DND-41 (cell line): ENCODE results near the gene FBP1.

Source experiments
- ATAC-seq: fragments of 200-7000 bp; cut with Tn5 transposase; 3 replicates; pipeline ENCODE4 v1.9.1; 2021; ENCODE audit warnings: low read depth; ENCODE audit not compliant: insufficient read depth
- DNase-seq: peaks from one replicate; pipeline ENCODE4 v3.0.0-alpha.2; 2020
- H2AFZ ChIP-seq: 2 replicates; pipeline ENCODE4 v1.6.0; 2012; ENCODE audit warnings: low read depth, low read length
- H3K27ac ChIP-seq: 2 replicates; pipeline ENCODE4 v1.5.1; 2012; ENCODE audit warnings: low read length, inconsistent platforms
- H3K27me3 ChIP-seq: fragments of 200-600 bp; sonication (generic); 2 replicates; pipeline ENCODE4 v1.6.0; 2012; ENCODE audit warnings: low read length, mild to moderate bottlenecking, inconsistent platforms; ENCODE audit not compliant: insufficient read depth, poor library complexity
- H3K36me3 ChIP-seq: 2 replicates; pipeline ENCODE4 v1.5.1; 2012; ENCODE audit warnings: low read length, inconsistent platforms; ENCODE audit not compliant: insufficient read depth
- H3K4me1 ChIP-seq: 2 replicates; pipeline ENCODE4 v1.5.1; 2012; ENCODE audit warnings: mild to moderate bottlenecking, low read length; ENCODE audit not compliant: insufficient read depth
- H3K4me2 ChIP-seq: 2 replicates; pipeline ENCODE4 v1.6.0; 2012; ENCODE audit warnings: mild to moderate bottlenecking, moderate library complexity, low read length, inconsistent platforms; ENCODE audit not compliant: insufficient read depth
- H3K4me3 ChIP-seq, 2 experiments: fragments of 200-600 bp in 1 of 2; shearing (Covaris generic) in 1 of 2; 2 replicates each; pipeline ENCODE4 v1.5.1; 2012 to 2016; ENCODE audit warnings: inconsistent platforms in 2 of 2, low read length in 2 of 2, mild to moderate bottlenecking in 2 of 2, low read depth in 1 of 2, moderate library complexity in 1 of 2
- H3K79me2 ChIP-seq: 2 replicates; pipeline ENCODE4 v1.6.0; 2012; ENCODE audit warnings: low read length, inconsistent platforms; ENCODE audit not compliant: insufficient read depth
- H3K9ac ChIP-seq: 2 replicates; pipeline ENCODE4 v1.6.0; 2012; ENCODE audit warnings: low read depth, mild to moderate bottlenecking, inconsistent platforms, low read length, moderate library complexity
- H3K9me3 ChIP-seq: 2 replicates; pipeline ENCODE4 v1.5.1; 2012; ENCODE audit warnings: low read length, moderate library complexity, mild to moderate bottlenecking, inconsistent platforms; ENCODE audit not compliant: insufficient read depth, severe bottlenecking
- H4K20me1 ChIP-seq: 2 replicates; pipeline ENCODE4 v1.6.0; 2012; ENCODE audit warnings: low read length; ENCODE audit not compliant: insufficient read depth
- CTCF ChIP-seq: IDR thresholded peaks from 2 replicates; pipeline ENCODE4 v1.5.1; 2012; ENCODE audit warnings: borderline replicate concordance, low read length, moderate library complexity, mild to moderate bottlenecking; ENCODE audit not compliant: poor library complexity, severe bottlenecking; ENCODE audit errors: extremely low read depth
- EZH2 ChIP-seq: IDR thresholded peaks from 3 replicates; pipeline ENCODE4 v1.6.1; 2012; ENCODE audit warnings: borderline replicate concordance, low read depth, mild to moderate bottlenecking, moderate library complexity, low read length, inconsistent platforms; ENCODE audit not compliant: severe bottlenecking

FBP1 gene

GRCh38 chr9:94610181-94610606, 29.1 kb downstream of the FBP1 start:
- no peak for ATAC-seq
- Histone ChIP-seq H2AFZ (no peak overlapping the region), H3K79me2 (no peaks in the 10 kb centered on the region), H3K4me3 (no peak overlapping the region), H3K9me3 (no peaks in the 10 kb centered on the region), H3K27ac (no peak overlapping the region), H3K36me3 (no peaks in the 10 kb centered on the region), H3K9ac (no peak overlapping the region), H3K27me3 (peaks cover 11% of the 10 kb centered on the region), H3K4me2 (no peak overlapping the region), H3K4me1 (no peaks in the 10 kb centered on the region), H4K20me1 (no peaks in the 10 kb centered on the region)
- DNase-seq = no peak
- no peak for TF ChIP-seq EZH2
- TF ChIP-seq CTCF = no peak

- no peak overlapping the region for H3K27ac ChIP-seq
- no peaks in the 10 kb centered on the region; the same call in 1 of the 2 replicates for H3K4me1 ChIP-seq
- peaks cover 11% of the 10 kb centered on the region for H3K27me3 ChIP-seq
- ATAC-seq (no peak), DNase-seq (no peak)
- no peak overlapping the region for H3K4me2 ChIP-seq
- no peak overlapping the region for H3K9ac ChIP-seq
- no peak overlapping the region for H2AFZ ChIP-seq
- no peak for TF ChIP-seq CTCF
- TF ChIP-seq EZH2 = no peak
- no peaks in the 10 kb centered on the region for H3K9me3 ChIP-seq
- H3K4me3 ChIP-seq = no peak overlapping the region
- no peaks in the 10 kb centered on the region for H3K79me2 ChIP-seq
- H4K20me1 ChIP-seq = no peaks in the 10 kb centered on the region
- H3K36me3 ChIP-seq = no peaks in the 10 kb centered on the region
Observed at GRCh38 chr9:94607423-94607691, 32.0 kb downstream of the FBP1 start.

- no peak overlapping the region for H3K9ac ChIP-seq
- no peak for ATAC-seq
- H3K4me2 ChIP-seq = no peak overlapping the region
- H3K27ac ChIP-seq = no peak overlapping the region
- H3K79me2 ChIP-seq = no peaks in the 10 kb centered on the region
- H4K20me1 ChIP-seq = no peaks in the 10 kb centered on the region
- H3K4me1 ChIP-seq = no peaks in the 10 kb centered on the region; the same call in 1 of the 2 replicates
- H3K36me3 ChIP-seq = no peaks in the 10 kb centered on the region
- H2AFZ ChIP-seq = no peak overlapping the region
- DNase-seq = no peak
- TF ChIP-seq EZH2 (no peak), CTCF (no peak)
- H3K27me3 ChIP-seq = peaks cover 11% of the 10 kb centered on the region
- no peaks in the 10 kb centered on the region for H3K9me3 ChIP-seq
- H3K4me3 ChIP-seq = no peak overlapping the region
Observed at GRCh38 chr9:94606646-94607422, 32.5 kb downstream of the FBP1 start.
